OCI-LY7 (cell line): ENCODE measurements around the gene CBLC. TPM values are rescaled to one million over a fixed set of nuclear protein-coding genes. Genes with fewer than 3 reads are reported as not detected.

Source experiments
- BruUV-seq: library from RNA; stranded (reverse); fragments of 400-500 nt; replicated peaks from 2 replicates; lab custom pipeline; 2021; lab: Mats Ljungman, UMichigan
- CTCF ChIA-PET: fragments of 300-600 bp; sonication (Branson Sonifier 250); formaldehyde crosslinking; loops from one replicate; lab custom pipeline; 2022; ENCODE audit warnings: antibody characterized with exemption; ENCODE audit not compliant: unreplicated experiment; lab: Charles Lee
- POLR2A ChIA-PET: fragments of 300-600 bp; sonication (Branson Sonifier 250); formaldehyde crosslinking; loops from one replicate; lab custom pipeline; 2022; ENCODE audit warnings: antibody characterized with exemption; lab: Charles Lee
- DNase-seq: peaks from one replicate; pipeline ENCODE4 v3.0.0-alpha.2; 2015; ENCODE audit warnings: low spot score
- H2AFZ ChIP-seq: fragments of 200-600 bp; sonication (generic), shearing (Covaris generic); 2 replicates; pipeline ENCODE4 v1.6.1; 2014; ENCODE audit warnings: mild to moderate bottlenecking, antibody characterized with exemption, low read length, moderate library complexity
- H3K27ac ChIP-seq: fragments of 200-600 bp; sonication (generic); 2 replicates; pipeline ENCODE4 v1.5.1; 2014; ENCODE audit warnings: mixed run types, low read depth, mild to moderate bottlenecking, moderate library complexity, low read length, inconsistent platforms; ENCODE audit not compliant: poor library complexity, severe bottlenecking
- H3K36me3 ChIP-seq: fragments of 200-600 bp; sonication (generic); 2 replicates; pipeline ENCODE4 v1.6.1; 2014; ENCODE audit warnings: mild to moderate bottlenecking, antibody characterized with exemption, low read length, moderate library complexity, mixed read lengths; ENCODE audit not compliant: insufficient read depth
- H3K4me1 ChIP-seq: fragments of 200-600 bp; sonication (generic); 2 replicates; pipeline ENCODE4 v1.5.1; 2014; ENCODE audit warnings: mild to moderate bottlenecking, low read length; ENCODE audit not compliant: insufficient read depth, poor library complexity, severe bottlenecking
- H3K4me2 ChIP-seq: fragments of 200-600 bp; sonication (generic); 2 replicates; pipeline ENCODE4 v1.6.1; 2014; ENCODE audit warnings: mild to moderate bottlenecking, low read length
- H3K4me3 ChIP-seq: fragments of 200-600 bp; sonication (generic); 2 replicates; pipeline ENCODE4 v1.5.1; 2014; ENCODE audit warnings: mild to moderate bottlenecking, low read depth, low read length; ENCODE audit not compliant: poor library complexity, severe bottlenecking
- H3K79me2 ChIP-seq: fragments of 200-600 bp; sonication (generic); 2 replicates; pipeline ENCODE4 v1.6.1; 2016; ENCODE audit warnings: low read depth, mild to moderate bottlenecking, low read length, moderate library complexity, mixed read lengths; ENCODE audit not compliant: insufficient read depth
- H3K9me2 ChIP-seq: fragments of 200-600 bp; sonication (generic); 2 replicates; pipeline ENCODE4 v1.6.1; 2016; ENCODE audit warnings: mild to moderate bottlenecking, low read length, mixed read lengths; ENCODE audit not compliant: insufficient read depth
- H3K9me3 ChIP-seq: fragments of 200-600 bp; sonication (generic); 2 replicates; pipeline ENCODE4 v1.6.1; 2014; ENCODE audit warnings: mild to moderate bottlenecking, mixed run types, low read length, mixed read lengths
- H4K20me1 ChIP-seq: fragments of 200-600 bp; sonication (generic); 2 replicates; pipeline ENCODE4 v1.6.1; 2014; ENCODE audit warnings: mild to moderate bottlenecking, antibody characterized with exemption, low read length, moderate library complexity, mixed read lengths; ENCODE audit not compliant: insufficient read depth
- EZH2phosphoT487 ChIP-seq: fragments of 200-600 bp; sonication (generic); IDR thresholded peaks from 2 replicates; pipeline ENCODE4 v1.6.1; 2018; ENCODE audit warnings: low read depth, borderline replicate concordance, mild to moderate bottlenecking, mixed run types, antibody characterized with exemption, low read length, moderate library complexity, mixed read lengths
- intact Hi-C: fragments of 100-400 bp; cut with micrococcal nuclease; formaldehyde crosslinking; loops from one replicate; pipeline ENCODE4 v1.10.0; 2022; ENCODE audit not compliant: unreplicated experiment
- total RNA-seq, 2 experiments: library from RNA; depleted of rRNA in 1 of 2; stranded (reverse); fragments of >200 nt in 1 of 2; shearing (Covaris generic) in 1 of 2; gene quantifications; 2 replicates each; pipeline ENCODE4 v1.2.3, GENCODE V29; 2014 to 2022
- TF ChIP-seq, protein P1 (sequence below): fragments of 200-600 bp; sonication (generic); conservative IDR thresholded peaks from 2 replicates; pipeline ENCODE4 v1.5.1; 2014; ENCODE audit warnings: mild to moderate bottlenecking, antibody characterized with exemption, low read length, moderate library complexity, mixed read lengths

CBLC gene
- total RNA-seq, 2 experiments from 2014 or later = not detected

DNA sequence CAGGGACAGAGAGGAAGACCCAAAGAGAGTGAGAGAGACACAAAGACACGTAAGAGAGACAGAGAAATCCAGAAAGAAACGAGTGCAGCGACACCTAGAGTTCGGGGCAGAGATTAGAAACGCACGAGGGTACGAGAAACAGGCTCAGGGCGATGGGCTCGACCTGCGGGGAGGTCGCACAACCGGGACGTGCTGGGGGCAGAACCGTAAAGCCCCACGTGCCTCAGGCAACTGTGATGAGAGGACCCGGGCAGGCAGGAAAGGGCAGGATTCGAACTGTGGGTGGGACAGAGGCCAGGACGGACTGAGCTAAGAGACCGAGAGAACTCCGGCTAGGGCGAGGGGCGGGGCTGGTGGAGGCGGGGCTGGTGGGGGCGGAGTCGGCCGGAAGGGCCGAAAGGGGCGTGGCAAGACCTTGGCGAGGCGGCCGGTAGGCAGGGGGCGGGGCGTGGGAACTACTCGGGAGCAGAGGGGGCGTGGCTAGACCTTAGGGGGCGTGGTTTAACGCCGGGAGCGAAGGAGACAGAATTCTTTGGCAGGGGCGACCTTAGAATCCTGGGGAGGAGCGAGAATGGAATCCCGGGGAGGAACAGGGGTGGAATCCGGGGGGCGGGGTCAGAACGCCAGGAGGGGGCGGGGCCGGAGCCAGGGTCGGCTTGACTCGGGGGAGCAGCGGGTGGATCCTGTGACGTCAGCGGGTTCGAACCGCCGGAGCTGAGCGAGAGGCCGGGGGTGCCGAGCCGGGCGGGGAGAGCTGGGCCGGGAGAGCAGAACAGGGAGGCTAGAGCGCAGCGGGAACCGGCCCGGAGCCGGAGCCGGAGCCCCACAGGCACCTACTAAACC lies 68.1 kb downstream of the CBLC start, which contains the start of gene NECTIN2:
TSS of gene NECTIN2 (plus strand) at position 686 of the 843 bp plus-strand sequence. CDS start 229 bp downstream, outside the sequence.
- Histone ChIP-seq H3K79me2 (no peaks in the 10 kb centered on the region), H3K36me3 (no peaks in the 10 kb centered on the region), H3K27ac (peak within 1 kb of the TSS; percentile 41), H3K9me2 (no peaks in the 10 kb centered on the region), H4K20me1 (no peaks in the 10 kb centered on the region), H3K4me2 (peak within 1 kb of the TSS; percentile 76), H3K9me3 (no peaks in the 10 kb centered on the region), H2AFZ (peak within 1 kb of the TSS; percentile 56; the same call in 1 of the 2 replicates), H3K4me1 (peaks cover 16% of the 10 kb centered on the region), H3K4me3 (peak within 1 kb of the TSS; percentile 64)
- intact Hi-C loops = loop anchor here (1.0 to 2.0 kb wide), 3 partner anchors 46 to 157 kb away; no protein-coding TSS in a partner anchor
- peak; percentile 94 for DNase-seq
- POLR2A ChIA-PET = interaction anchor here (0.6 to 0.7 kb wide), 4 partner anchors 74 to 290 kb away, joined by 3 to 4 read pairs (median 3); no protein-coding TSS in a partner anchor
- CTCF ChIA-PET = interaction anchor here (0.7 to 1.0 kb wide), 2 partner anchors 91 to 191 kb away, joined by 3 read pairs; no protein-coding TSS in a partner anchor
- TF ChIP-seq, protein P1, sequence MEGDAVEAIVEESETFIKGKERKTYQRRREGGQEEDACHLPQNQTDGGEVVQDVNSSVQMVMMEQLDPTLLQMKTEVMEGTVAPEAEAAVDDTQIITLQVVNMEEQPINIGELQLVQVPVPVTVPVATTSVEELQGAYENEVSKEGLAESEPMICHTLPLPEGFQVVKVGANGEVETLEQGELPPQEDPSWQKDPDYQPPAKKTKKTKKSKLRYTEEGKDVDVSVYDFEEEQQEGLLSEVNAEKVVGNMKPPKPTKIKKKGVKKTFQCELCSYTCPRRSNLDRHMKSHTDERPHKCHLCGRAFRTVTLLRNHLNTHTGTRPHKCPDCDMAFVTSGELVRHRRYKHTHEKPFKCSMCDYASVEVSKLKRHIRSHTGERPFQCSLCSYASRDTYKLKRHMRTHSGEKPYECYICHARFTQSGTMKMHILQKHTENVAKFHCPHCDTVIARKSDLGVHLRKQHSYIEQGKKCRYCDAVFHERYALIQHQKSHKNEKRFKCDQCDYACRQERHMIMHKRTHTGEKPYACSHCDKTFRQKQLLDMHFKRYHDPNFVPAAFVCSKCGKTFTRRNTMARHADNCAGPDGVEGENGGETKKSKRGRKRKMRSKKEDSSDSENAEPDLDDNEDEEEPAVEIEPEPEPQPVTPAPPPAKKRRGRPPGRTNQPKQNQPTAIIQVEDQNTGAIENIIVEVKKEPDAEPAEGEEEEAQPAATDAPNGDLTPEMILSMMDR = peak; percentile 84
- TF ChIP-seq EZH2phosphoT487 = no peak
- BruUV-seq = no TSS peak

DNA sequence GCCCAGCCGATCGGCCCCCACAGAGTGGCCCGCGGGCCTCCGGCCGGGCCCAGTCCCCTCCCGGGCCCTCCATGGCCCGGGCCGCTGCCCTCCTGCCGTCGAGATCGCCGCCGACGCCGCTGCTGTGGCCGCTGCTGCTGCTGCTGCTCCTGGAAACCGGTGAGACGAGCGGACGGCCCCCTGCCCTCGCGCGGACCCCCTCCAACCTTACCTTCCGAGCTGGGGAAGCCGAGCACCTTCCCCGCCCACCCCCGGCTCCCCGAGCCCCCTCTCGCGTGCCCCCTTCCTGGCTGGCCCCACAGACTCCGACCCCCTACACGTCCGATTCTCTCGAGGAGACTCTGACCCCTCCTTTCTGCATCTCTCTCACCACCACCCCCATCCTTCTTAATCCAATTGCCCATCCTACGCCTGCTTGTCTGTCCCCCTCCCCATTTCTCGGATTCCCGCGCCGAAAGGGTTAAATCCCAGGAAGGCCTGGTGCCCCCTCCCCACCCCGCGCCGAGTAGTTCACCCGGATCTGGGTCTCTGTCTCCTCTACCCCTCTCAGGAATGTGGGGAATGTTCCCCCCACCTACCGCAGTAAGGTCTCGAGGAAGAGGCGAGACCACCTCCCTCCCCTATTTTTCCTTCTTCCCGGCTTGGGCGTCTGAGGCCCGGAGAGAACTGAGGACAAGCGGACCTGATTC lies 68.9 kb downstream of the CBLC start:
- peak overlapping the region; percentile 76 for H3K4me2 ChIP-seq
- no peaks in the 10 kb centered on the region for H4K20me1 ChIP-seq
- TF ChIP-seq, protein P1 = no peak
- TF ChIP-seq EZH2phosphoT487 = no peak
- no TSS peak for BruUV-seq
- H3K4me3 ChIP-seq = peak overlapping the region; percentile 64
- H3K27ac ChIP-seq = no peak overlapping the region
- ChIA-PET POLR2A (interaction anchor here (0.6 kb wide), 1 partner anchor 81 kb away, joined by 3 read pairs; no protein-coding TSS in a partner anchor), CTCF (no interaction called here)
- H3K9me2 ChIP-seq = no peaks in the 10 kb centered on the region
- H3K9me3 ChIP-seq = no peaks in the 10 kb centered on the region
- no peaks in the 10 kb centered on the region for H3K36me3 ChIP-seq
- intact Hi-C loops = no loop called here
- no peak for DNase-seq
- H3K4me1 ChIP-seq = peaks cover 16% of the 10 kb centered on the region
- no peak overlapping the region for H2AFZ ChIP-seq
- no peaks in the 10 kb centered on the region for H3K79me2 ChIP-seq
